Endothelial cell of umbilical vein (primary cell): ENCODE data around the gene NLRP6. TPM values are rescaled to one million over a fixed set of nuclear protein-coding genes. Genes with fewer than 3 reads are reported as not detected.

ENCODE experiments used
- BruUV-seq: library from RNA; stranded (reverse); fragments of 400-500 nt; replicated peaks from 2 replicates; lab custom pipeline; 2021; lab: Mats Ljungman, UMichigan
- CTCF ChIA-PET: fragments of 300-600, 350-600 bp; sonication (Branson Sonifier 250); formaldehyde crosslinking; loops from one replicate; lab custom pipeline; 2021; ENCODE audit warnings: antibody characterized with exemption, inconsistent platforms; lab: Charles Lee
- POLR2A ChIA-PET: fragments of 300-600, 350-600 bp; sonication (Branson Sonifier 250); formaldehyde crosslinking; loops from one replicate; lab custom pipeline; 2021; ENCODE audit warnings: antibody characterized with exemption, inconsistent platforms; lab: Charles Lee
- DNase-seq: peaks from one replicate; pipeline ENCODE4 v3.0.0-alpha.2; 2011; ENCODE audit warnings: low read depth, low spot score
- FAIRE-seq: peaks from 2 replicates; lab custom pipeline; 2011; peaks lifted over from hg19 to GRCh38; lab: Jason Lieb, UNC
- H2AFZ ChIP-seq: 2 replicates; pipeline ENCODE4 v1.6.0; 2012; ENCODE audit warnings: low read depth, low read length, control low read depth, inconsistent platforms
- H3K27ac ChIP-seq: 2 replicates; pipeline ENCODE4 v1.5.1; 2011; ENCODE audit warnings: low read depth, mild to moderate bottlenecking, control low read depth, low read length, moderate library complexity; ENCODE audit not compliant: insufficient read depth
- H3K27me3 ChIP-seq, 2 experiments: 2 replicates each; pipeline versions ENCODE4 v1.6.0 to v1.6.1; 2011; ENCODE audit warnings: low read length in 2 of 2, mixed read lengths in 1 of 2; ENCODE audit not compliant: control insufficient read depth in 2 of 2, insufficient read depth in 2 of 2
- H3K36me3 ChIP-seq, 2 experiments: 2 replicates in 1 of 2; 3 replicates in 1 of 2; pipeline ENCODE4 v1.5.1; 2011; ENCODE audit warnings: low read length in 2 of 2, mild to moderate bottlenecking in 1 of 2, moderate library complexity in 1 of 2; ENCODE audit not compliant: control insufficient read depth in 2 of 2, insufficient read depth in 2 of 2; ENCODE audit errors: extremely low read depth in 1 of 2
- H3K4me1 ChIP-seq: 3 replicates; pipeline ENCODE4 v1.5.1; 2011; ENCODE audit warnings: mild to moderate bottlenecking, low read length; ENCODE audit not compliant: control insufficient read depth, insufficient read depth; ENCODE audit errors: extremely low read depth
- H3K4me2 ChIP-seq: 2 replicates; pipeline ENCODE4 v1.6.1; 2011; ENCODE audit warnings: low read length, control low read depth, mixed read lengths; ENCODE audit not compliant: insufficient read depth
- H3K4me3 ChIP-seq, 3 experiments: fragments of 200-600 bp in 1 of 3; sonication (generic), shearing (Covaris generic) in 1 of 3; replicated peaks in 1 of 3; 2 replicates each; pipeline ENCODE4 v1.5.1; 2011 to 2016; ENCODE audit warnings: control low read depth in 3 of 3, low read length in 3 of 3, mild to moderate bottlenecking in 2 of 3, inconsistent platforms in 1 of 3, low read depth in 1 of 3, moderate library complexity in 1 of 3; ENCODE audit not compliant: insufficient read depth in 1 of 3
- H3K79me2 ChIP-seq: 2 replicates; pipeline ENCODE4 v1.6.0; 2012; ENCODE audit warnings: low read length, inconsistent platforms; ENCODE audit not compliant: control insufficient read depth, insufficient read depth
- H3K9ac ChIP-seq: replicated peaks from 2 replicates; pipeline ENCODE3; 2011; ENCODE audit warnings: low read length, control low read depth; ENCODE audit not compliant: insufficient read depth; ENCODE audit errors: extremely low read depth
- H3K9me1 ChIP-seq: replicated peaks from 3 replicates; pipeline ENCODE4 v1.6.0; 2011; ENCODE audit warnings: mild to moderate bottlenecking, low read length; ENCODE audit not compliant: control insufficient read depth, insufficient read depth; ENCODE audit errors: extremely low read depth
- H3K9me3 ChIP-seq: replicated peaks from 2 replicates; pipeline ENCODE4 v1.5.1; 2012; ENCODE audit warnings: low read length, inconsistent platforms; ENCODE audit not compliant: control insufficient read depth, insufficient read depth
- H4K20me1 ChIP-seq: replicated peaks from 2 replicates; pipeline ENCODE3; 2011; ENCODE audit warnings: mild to moderate bottlenecking, low read length; ENCODE audit not compliant: control insufficient read depth, insufficient read depth; ENCODE audit errors: extremely low read depth
- EZH2 ChIP-seq: IDR thresholded peaks from 2 replicates; pipeline ENCODE4 v1.6.1; 2012; ENCODE audit warnings: borderline replicate concordance, low read depth, mild to moderate bottlenecking, moderate library complexity, low read length, inconsistent platforms; ENCODE audit not compliant: severe bottlenecking
- FOS ChIP-seq: IDR thresholded peaks from 2 replicates; pipeline ENCODE4 v1.6.1; 2011; ENCODE audit warnings: mild to moderate bottlenecking, low read length, moderate library complexity, borderline replicate concordance; ENCODE audit not compliant: insufficient read depth
- GATA2 ChIP-seq: IDR thresholded peaks from 2 replicates; pipeline ENCODE4 v1.7.0; 2011; ENCODE audit warnings: low read depth, mild to moderate bottlenecking, moderate library complexity, mixed read lengths, low read length; ENCODE audit not compliant: insufficient read length, insufficient read depth
- JUN ChIP-seq: IDR thresholded peaks from 2 replicates; pipeline ENCODE4 v1.6.1; 2011; ENCODE audit warnings: borderline replicate concordance, low read depth; ENCODE audit not compliant: insufficient read length, insufficient read depth
- MYC ChIP-seq: IDR thresholded peaks from one replicate; pipeline ENCODE4 v1.6.1; 2011; ENCODE audit warnings: mild to moderate bottlenecking, low read depth, low read length
- POLR2A ChIP-seq: IDR thresholded peaks from 2 replicates; pipeline ENCODE4 v1.6.1; 2012; ENCODE audit warnings: low read depth, mild to moderate bottlenecking, control low read depth, low read length
- POLR2AphosphoS5 ChIP-seq: IDR thresholded peaks from 2 replicates; pipeline ENCODE4 v1.6.1; 2012; ENCODE audit warnings: low read depth, mild to moderate bottlenecking, control low read depth, low read length, moderate library complexity; ENCODE audit not compliant: insufficient read depth
- dilution Hi-C: fragments of 300-500 bp; cut with MboI; formaldehyde crosslinking; loops from one replicate; pipeline ENCODE4 v1.15.0; 2019; ENCODE audit warnings: low sequenced_read_pairs; ENCODE audit not compliant: extremely low pct_ligation_motif_present
- intact Hi-C: fragments of 100-400 bp; cut with micrococcal nuclease; formaldehyde crosslinking; loops from one replicate; pipeline ENCODE4 v1.10.0; 2022
- polyA plus RNA-seq, 4 experiments: library from polyadenylated mRNA; depleted of rRNA in 3 of 4; stranded (reverse) in 3 of 4; unstranded in 1 of 4; fragments of >200 nt; gene quantifications; 2 replicates each; pipeline versions ENCODE4 v1.2.1 to v1.2.3, GENCODE V29; 2011 to 2012; ENCODE audit warnings: missing spikeins in 1 of 4
- total RNA-seq: library from RNA; stranded (reverse); gene quantifications from 2 replicates; pipeline ENCODE4 v1.2.3, GENCODE V29; 2021
- TF ChIP-seq, protein P1 (sequence below), 2 donors: IDR thresholded peaks; 1 replicate in 1 of 2; 2 replicates in 1 of 2; pipeline ENCODE4 v1.5.1; 2011; ENCODE audit warnings: low read length in 2 of 2, mild to moderate bottlenecking in 2 of 2, moderate library complexity in 2 of 2, control low read depth in 1 of 2, inconsistent platforms in 1 of 2, low read depth in 1 of 2; ENCODE audit not compliant: insufficient read depth in 1 of 2; ENCODE audit errors: extremely low read depth in 1 of 2
- TF ChIP-seq, protein P2 (sequence below): IDR thresholded peaks from 2 replicates; pipeline ENCODE4 v1.6.1; 2011; ENCODE audit not compliant: insufficient read depth, insufficient read length

Gene NLRP6
- total and polyA plus RNA-seq, 2 donors (not counting 3 experiments of a cell fraction or from before 2014, with no cell fraction given) = not detected

DNA sequence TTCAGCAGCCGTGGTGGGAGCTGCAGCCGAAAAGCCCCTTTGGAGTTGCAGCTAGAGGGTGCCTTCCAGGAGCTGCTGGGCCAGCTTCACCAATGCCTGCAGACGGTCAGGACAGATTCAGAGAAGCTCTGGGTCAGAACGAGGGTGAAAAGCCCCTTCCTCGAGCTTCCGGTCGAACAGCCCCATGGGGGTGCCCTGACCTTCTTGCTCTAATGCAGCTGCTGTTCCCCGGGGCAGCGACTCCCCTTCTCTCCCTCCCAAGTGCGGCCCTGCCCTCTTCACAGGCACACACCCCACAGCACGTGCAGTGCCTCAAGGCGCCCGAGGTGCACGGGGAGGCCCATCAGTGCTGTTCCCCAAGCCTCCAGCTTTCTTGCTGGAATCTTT is 52.1 kb downstream of the NLRP6 start:
- POLR2A ChIA-PET = no interaction called here

More for the DNA sequence above, 52.1 kb downstream of the NLRP6 start:
- Histone ChIP-seq H3K9me1 (no peaks in the 10 kb centered on the region), H3K4me2 (no peak overlapping the region), H3K4me1 (peaks cover 16% of the 10 kb centered on the region), H3K4me3 (no peak overlapping the region), H4K20me1 (no peaks in the 10 kb centered on the region), H3K9me3 (no peaks in the 10 kb centered on the region), H3K27me3 (no peaks in the 10 kb centered on the region), H3K79me2 (no peaks in the 10 kb centered on the region), H2AFZ (no peak overlapping the region), H3K36me3 (no peaks in the 10 kb centered on the region), H3K9ac (no peak overlapping the region), H3K27ac (no peak overlapping the region)
- CTCF ChIA-PET = interaction anchor here (1.6 kb wide), 1 partner anchor 10 kb away, joined by 3 read pairs; no protein-coding TSS in a partner anchor
- intact Hi-C loops = no loop called here
- dilution Hi-C loops = no loop called here
- no peak for DNase-seq
- FAIRE-seq = no peak
- no TSS peak for BruUV-seq
- TF ChIP-seq, protein P1, sequence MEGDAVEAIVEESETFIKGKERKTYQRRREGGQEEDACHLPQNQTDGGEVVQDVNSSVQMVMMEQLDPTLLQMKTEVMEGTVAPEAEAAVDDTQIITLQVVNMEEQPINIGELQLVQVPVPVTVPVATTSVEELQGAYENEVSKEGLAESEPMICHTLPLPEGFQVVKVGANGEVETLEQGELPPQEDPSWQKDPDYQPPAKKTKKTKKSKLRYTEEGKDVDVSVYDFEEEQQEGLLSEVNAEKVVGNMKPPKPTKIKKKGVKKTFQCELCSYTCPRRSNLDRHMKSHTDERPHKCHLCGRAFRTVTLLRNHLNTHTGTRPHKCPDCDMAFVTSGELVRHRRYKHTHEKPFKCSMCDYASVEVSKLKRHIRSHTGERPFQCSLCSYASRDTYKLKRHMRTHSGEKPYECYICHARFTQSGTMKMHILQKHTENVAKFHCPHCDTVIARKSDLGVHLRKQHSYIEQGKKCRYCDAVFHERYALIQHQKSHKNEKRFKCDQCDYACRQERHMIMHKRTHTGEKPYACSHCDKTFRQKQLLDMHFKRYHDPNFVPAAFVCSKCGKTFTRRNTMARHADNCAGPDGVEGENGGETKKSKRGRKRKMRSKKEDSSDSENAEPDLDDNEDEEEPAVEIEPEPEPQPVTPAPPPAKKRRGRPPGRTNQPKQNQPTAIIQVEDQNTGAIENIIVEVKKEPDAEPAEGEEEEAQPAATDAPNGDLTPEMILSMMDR (IDR thresholded peaks at IDR 0.05; ENCODE audit: extremely low read depth in 1 of 2, insufficient read depth in 1 of 2, low read depth in 1 of 2, low read length in 2 of 2) = no peak
- no peak for TF ChIP-seq GATA2
- TF ChIP-seq POLR2A = no peak
- TF ChIP-seq EZH2 = no peak
- no peak for TF ChIP-seq FOS
- TF ChIP-seq MYC = no peak
- TF ChIP-seq JUN = no peak
- TF ChIP-seq, protein P2, sequence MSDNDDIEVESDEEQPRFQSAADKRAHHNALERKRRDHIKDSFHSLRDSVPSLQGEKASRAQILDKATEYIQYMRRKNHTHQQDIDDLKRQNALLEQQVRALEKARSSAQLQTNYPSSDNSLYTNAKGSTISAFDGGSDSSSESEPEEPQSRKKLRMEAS = no peak
- TF ChIP-seq POLR2AphosphoS5 = no peak
